ENCODE measurements around the gene HMGCS2.

DNA sequence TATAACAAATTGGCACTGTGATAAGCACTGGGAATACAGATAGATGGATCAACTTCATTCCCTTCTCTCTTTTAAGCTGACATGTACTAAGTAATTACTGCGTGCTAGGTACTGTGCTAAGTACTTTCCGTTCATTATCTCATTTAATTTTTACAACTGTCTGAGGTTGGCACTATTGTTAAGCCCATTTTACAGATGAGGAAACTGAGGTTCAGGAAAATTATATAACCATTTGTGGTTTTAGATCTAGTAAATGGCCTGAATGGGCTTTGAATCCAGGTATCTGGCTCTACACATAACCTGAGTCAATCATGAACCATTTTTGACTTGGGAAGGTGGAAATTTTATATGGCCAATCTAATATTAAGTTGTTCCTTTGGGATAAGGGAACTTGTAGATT lies 3.6 kb upstream of the HMGCS2 start:
- TF ChIP-seq POLR2AphosphoS5 (IDR thresholded peaks at IDR 0.05; ENCODE audit: borderline replicate concordance, low read depth, low read length) (no peak), EZH2 (IDR thresholded peaks at IDR 0.05) (no peak)

All from SK-N-MC (cell line).